Panc1 (cell line): Measurements from ENCODE around the gene UQCC5. TPM values are rescaled to one million over a fixed set of nuclear protein-coding genes. Genes with fewer than 3 reads are reported as not detected.

Experiments used
- ATAC-seq: fragments of 200-7000 bp; cut with Tn5 transposase; 2 replicates; pipeline ENCODE4 v1.9.1; 2020; ENCODE audit warnings: mild to moderate bottlenecking, moderate library complexity
- BruUV-seq: library from RNA; stranded (reverse); fragments of 400-500 nt; replicated peaks from 2 replicates; lab custom pipeline; 2021; lab: Mats Ljungman, UMichigan
- CTCF ChIA-PET: fragments of 300-600 bp; sonication (Branson Sonifier 250); formaldehyde crosslinking; loops from one replicate; lab custom pipeline; 2022; ENCODE audit warnings: antibody characterized with exemption; lab: Charles Lee
- POLR2A ChIA-PET: fragments of 300-600 bp; sonication (Branson Sonifier 250); formaldehyde crosslinking; loops from one replicate; lab custom pipeline; 2022; ENCODE audit warnings: antibody characterized with exemption; lab: Charles Lee
- DNase-seq: peaks from one replicate; pipeline ENCODE4 v3.0.0-alpha.2; 2010; ENCODE audit warnings: low read depth, low spot score
- H3K27ac ChIP-seq: 2 replicates; pipeline ENCODE4 v1.5.1; 2011; ENCODE audit warnings: mild to moderate bottlenecking, low read length, inconsistent platforms
- H3K27me3 ChIP-seq: fragments of 200-500 bp; sonication (Bioruptor generic); 2 replicates; pipeline ENCODE4 v1.6.0; 2014; ENCODE audit warnings: low read length, inconsistent platforms; ENCODE audit not compliant: control insufficient read depth, insufficient read depth
- H3K36me3 ChIP-seq: fragments of 200-500 bp; sonication (Bioruptor generic); 2 replicates; pipeline ENCODE4 v1.5.1; 2014; ENCODE audit warnings: inconsistent platforms, mild to moderate bottlenecking, low read length, moderate library complexity; ENCODE audit not compliant: control insufficient read depth, insufficient read depth
- H3K4me1 ChIP-seq: 2 replicates; pipeline ENCODE4 v1.5.1; 2011; ENCODE audit warnings: inconsistent platforms, mild to moderate bottlenecking, low read length, moderate library complexity; ENCODE audit not compliant: control insufficient read depth, insufficient read depth
- H3K4me3 ChIP-seq, 2 experiments: 2 replicates each; pipeline ENCODE4 v1.5.1; 2011 to 2012; ENCODE audit warnings: low read depth in 2 of 2, low read length in 2 of 2, mild to moderate bottlenecking in 2 of 2, inconsistent platforms in 1 of 2, moderate library complexity in 1 of 2
- H3K9me3 ChIP-seq: fragments of 200-500 bp; sonication (Bioruptor generic); 2 replicates; pipeline ENCODE4 v1.5.1; 2014; ENCODE audit warnings: low read depth, mild to moderate bottlenecking, inconsistent platforms, low read length, moderate library complexity; ENCODE audit not compliant: control insufficient read depth, insufficient read depth
- POLR2AphosphoS5 ChIP-seq: IDR thresholded peaks from 2 replicates; pipeline ENCODE4 v1.6.1; 2012; ENCODE audit warnings: mild to moderate bottlenecking, low read depth, low read length, moderate library complexity
- SIN3A ChIP-seq: IDR thresholded peaks from 2 replicates; pipeline ENCODE4 v1.6.1; 2012; ENCODE audit warnings: low read depth, mild to moderate bottlenecking, low read length, moderate library complexity, borderline replicate concordance; ENCODE audit not compliant: insufficient read depth
- TCF7L2 ChIP-seq: IDR thresholded peaks from 2 replicates; pipeline ENCODE4 v1.6.1; 2011; ENCODE audit warnings: mild to moderate bottlenecking, low read depth, low read length, inconsistent platforms
- in situ Hi-C: cut with HindIII; loops from 2 replicates; pipeline ENCODE4 v1.10.0; 2016; ENCODE audit warnings: low sequenced_read_pairs, low pct_unique_long_range_greater_than_20kb
- intact Hi-C: fragments of 100-400 bp; cut with micrococcal nuclease; formaldehyde crosslinking; loops from one replicate; pipeline ENCODE4 v1.10.0; 2022; ENCODE audit not compliant: unreplicated experiment
- total RNA-seq: library from RNA; stranded (reverse); gene quantifications from one replicate; pipeline ENCODE4 v1.2.1, GENCODE V29; 2021; ENCODE audit not compliant: unreplicated experiment
- TF ChIP-seq, protein P1 (sequence below): fragments of 450-650 bp; IDR thresholded peaks from 2 replicates; pipeline ENCODE4 v1.5.1; 2017; ENCODE audit warnings: mild to moderate bottlenecking
- TF ChIP-seq, protein P2 (sequence below), 2 experiments: IDR thresholded peaks; 2 replicates each; pipeline ENCODE4 v1.6.1; 2011 to 2012; ENCODE audit warnings: low read depth in 2 of 2, control low read depth in 1 of 2, low read length in 1 of 2, mild to moderate bottlenecking in 1 of 2, moderate library complexity in 1 of 2; ENCODE audit not compliant: insufficient read depth in 1 of 2

The UQCC5 gene
- total RNA-seq, 1 experiment from 2014 or later: 27.3 TPM

DNA sequence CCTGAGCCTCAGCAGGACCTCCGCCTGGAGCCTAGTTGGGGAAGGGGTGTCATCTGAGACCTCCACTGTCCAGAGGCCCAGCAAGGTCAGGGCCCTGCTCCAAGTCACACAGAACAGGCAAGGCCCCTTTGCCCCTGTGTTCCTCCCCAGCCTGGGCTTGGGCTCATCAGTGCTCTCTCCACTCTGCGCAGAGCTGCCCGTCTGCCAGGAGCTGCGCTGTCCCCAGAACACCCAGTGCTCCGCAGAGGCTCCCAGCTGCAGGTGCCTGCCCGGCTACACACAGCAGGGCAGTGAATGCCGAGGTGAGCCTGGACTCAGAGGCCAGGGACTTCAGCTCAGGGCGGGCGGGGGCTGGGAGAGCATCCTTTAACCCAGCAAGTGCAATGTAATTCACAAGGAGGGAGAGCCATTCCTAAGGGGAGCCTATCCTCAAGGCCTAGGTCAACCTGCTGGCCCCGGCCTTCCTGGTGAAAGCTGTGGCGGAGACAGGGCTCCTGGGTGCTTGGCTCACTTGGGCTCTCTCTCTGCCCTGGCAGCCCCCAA lies 33.5 kb upstream of the UQCC5 start:
- no peaks in the 10 kb centered on the region for H3K36me3 ChIP-seq
- in situ Hi-C loops: no loop called here
- no peaks in the 10 kb centered on the region for H3K27me3 ChIP-seq
- no TSS peak for BruUV-seq
- ChIA-PET POLR2A (interaction anchor here (0.6 kb wide), 1 partner anchor 106 kb away, joined by 3 read pairs; no protein-coding TSS in a partner anchor), CTCF (no interaction called here)
- TF ChIP-seq, protein P1, sequence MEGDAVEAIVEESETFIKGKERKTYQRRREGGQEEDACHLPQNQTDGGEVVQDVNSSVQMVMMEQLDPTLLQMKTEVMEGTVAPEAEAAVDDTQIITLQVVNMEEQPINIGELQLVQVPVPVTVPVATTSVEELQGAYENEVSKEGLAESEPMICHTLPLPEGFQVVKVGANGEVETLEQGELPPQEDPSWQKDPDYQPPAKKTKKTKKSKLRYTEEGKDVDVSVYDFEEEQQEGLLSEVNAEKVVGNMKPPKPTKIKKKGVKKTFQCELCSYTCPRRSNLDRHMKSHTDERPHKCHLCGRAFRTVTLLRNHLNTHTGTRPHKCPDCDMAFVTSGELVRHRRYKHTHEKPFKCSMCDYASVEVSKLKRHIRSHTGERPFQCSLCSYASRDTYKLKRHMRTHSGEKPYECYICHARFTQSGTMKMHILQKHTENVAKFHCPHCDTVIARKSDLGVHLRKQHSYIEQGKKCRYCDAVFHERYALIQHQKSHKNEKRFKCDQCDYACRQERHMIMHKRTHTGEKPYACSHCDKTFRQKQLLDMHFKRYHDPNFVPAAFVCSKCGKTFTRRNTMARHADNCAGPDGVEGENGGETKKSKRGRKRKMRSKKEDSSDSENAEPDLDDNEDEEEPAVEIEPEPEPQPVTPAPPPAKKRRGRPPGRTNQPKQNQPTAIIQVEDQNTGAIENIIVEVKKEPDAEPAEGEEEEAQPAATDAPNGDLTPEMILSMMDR: no peak
- TF ChIP-seq TCF7L2: no peak
- TF ChIP-seq, protein P2, sequence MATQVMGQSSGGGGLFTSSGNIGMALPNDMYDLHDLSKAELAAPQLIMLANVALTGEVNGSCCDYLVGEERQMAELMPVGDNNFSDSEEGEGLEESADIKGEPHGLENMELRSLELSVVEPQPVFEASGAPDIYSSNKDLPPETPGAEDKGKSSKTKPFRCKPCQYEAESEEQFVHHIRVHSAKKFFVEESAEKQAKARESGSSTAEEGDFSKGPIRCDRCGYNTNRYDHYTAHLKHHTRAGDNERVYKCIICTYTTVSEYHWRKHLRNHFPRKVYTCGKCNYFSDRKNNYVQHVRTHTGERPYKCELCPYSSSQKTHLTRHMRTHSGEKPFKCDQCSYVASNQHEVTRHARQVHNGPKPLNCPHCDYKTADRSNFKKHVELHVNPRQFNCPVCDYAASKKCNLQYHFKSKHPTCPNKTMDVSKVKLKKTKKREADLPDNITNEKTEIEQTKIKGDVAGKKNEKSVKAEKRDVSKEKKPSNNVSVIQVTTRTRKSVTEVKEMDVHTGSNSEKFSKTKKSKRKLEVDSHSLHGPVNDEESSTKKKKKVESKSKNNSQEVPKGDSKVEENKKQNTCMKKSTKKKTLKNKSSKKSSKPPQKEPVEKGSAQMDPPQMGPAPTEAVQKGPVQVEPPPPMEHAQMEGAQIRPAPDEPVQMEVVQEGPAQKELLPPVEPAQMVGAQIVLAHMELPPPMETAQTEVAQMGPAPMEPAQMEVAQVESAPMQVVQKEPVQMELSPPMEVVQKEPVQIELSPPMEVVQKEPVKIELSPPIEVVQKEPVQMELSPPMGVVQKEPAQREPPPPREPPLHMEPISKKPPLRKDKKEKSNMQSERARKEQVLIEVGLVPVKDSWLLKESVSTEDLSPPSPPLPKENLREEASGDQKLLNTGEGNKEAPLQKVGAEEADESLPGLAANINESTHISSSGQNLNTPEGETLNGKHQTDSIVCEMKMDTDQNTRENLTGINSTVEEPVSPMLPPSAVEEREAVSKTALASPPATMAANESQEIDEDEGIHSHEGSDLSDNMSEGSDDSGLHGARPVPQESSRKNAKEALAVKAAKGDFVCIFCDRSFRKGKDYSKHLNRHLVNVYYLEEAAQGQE (IDR thresholded peaks at IDR 0.05; ENCODE audit: insufficient read depth in 1 of 2, low read depth in 2 of 2, low read length in 1 of 2): no peak
- no peak for TF ChIP-seq POLR2AphosphoS5
- no peaks in the 10 kb centered on the region for H3K4me1 ChIP-seq
- ATAC-seq (peak; percentile 54), DNase-seq (no peak)
- H3K4me3 ChIP-seq: no peak overlapping the region
- no peak overlapping the region for H3K27ac ChIP-seq
- H3K9me3 ChIP-seq: no peaks in the 10 kb centered on the region
- intact Hi-C loops: no loop called here

DNA sequence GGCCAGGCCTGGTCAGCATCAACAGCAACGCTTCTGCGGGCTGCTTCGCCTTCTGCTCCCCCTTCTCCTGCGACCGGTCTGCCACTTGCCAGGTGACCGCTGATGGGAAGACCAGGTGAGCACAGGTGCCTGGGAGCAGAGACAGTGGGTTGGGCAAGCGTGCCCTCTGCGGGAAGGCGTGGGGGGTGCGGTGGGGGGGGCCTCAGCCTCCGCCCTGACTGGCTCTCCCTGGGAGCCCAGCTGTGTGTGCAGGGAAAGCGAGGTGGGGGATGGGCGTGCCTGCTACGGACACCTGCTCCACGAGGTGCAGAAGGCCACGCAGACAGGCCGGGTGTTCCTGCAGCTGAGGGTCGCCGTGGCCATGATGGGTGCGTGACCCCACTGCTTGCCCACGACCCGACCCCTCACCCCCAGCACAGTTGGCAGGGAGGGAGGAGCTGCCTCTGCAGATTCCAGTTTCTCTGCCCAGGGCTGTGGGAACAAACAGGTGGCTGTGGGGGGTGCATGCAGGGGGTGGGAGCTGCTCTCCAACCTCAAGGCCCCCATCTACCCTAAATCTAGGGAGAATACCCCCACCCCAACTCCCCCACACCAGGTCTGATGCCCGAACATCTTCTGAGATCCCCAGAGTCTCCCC lies 32.5 kb upstream of the UQCC5 start:
- H3K4me3 ChIP-seq: no peak overlapping the region
- no peak overlapping the region for H3K27ac ChIP-seq
- POLR2A ChIA-PET: no interaction called here
- H3K4me1 ChIP-seq: no peaks in the 10 kb centered on the region
- in situ Hi-C loops (no loop called here), intact Hi-C loops (no loop called here)
- no peak for DNase-seq
- no peaks in the 10 kb centered on the region for H3K36me3 ChIP-seq
- no TSS peak for BruUV-seq
- TF ChIP-seq SIN3A: no peak
- TF ChIP-seq, protein P2 (IDR thresholded peaks at IDR 0.05; ENCODE audit: insufficient read depth in 1 of 2, low read depth in 2 of 2, low read length in 1 of 2): no peak
- no peak for TF ChIP-seq POLR2AphosphoS5
- TF ChIP-seq TCF7L2: no peak
- TF ChIP-seq, protein P1: no peak
- H3K9me3 ChIP-seq: no peaks in the 10 kb centered on the region
- no peak for ATAC-seq
- no peaks in the 10 kb centered on the region for H3K27me3 ChIP-seq
- CTCF ChIA-PET: interaction anchor here (0.7 kb wide), 1 partner anchor 35 kb away, joined by 3 read pairs; no protein-coding TSS in a partner anchor
